Suprapubic skin (tissue), 4 donors: Measurements from ENCODE around the gene PKIB. TPM values are rescaled to one million over a fixed set of nuclear protein-coding genes. Genes with fewer than 3 reads are reported as not detected.
"Not testable (repeated sequence)": the region's sequence is repeated elsewhere in the genome, so short reads cannot be mapped to it uniquely, and the experiment has no call there.

Experiments
- DNase-seq, 2 donors: peaks; one replicate each; pipeline ENCODE4 v3.0.0-alpha.2; 2019; ENCODE audit warnings: low spot score in 2 of 2
- H3K27ac ChIP-seq: fragments of 200-600 bp; sonication (generic); one replicate; pipeline ENCODE4 v1.5.1; 2019
- H3K27me3 ChIP-seq: fragments of 200-600 bp; sonication (generic); one replicate; pipeline ENCODE4 v1.5.1; 2019
- H3K36me3 ChIP-seq: fragments of 200-600 bp; sonication (generic); one replicate; pipeline ENCODE4 v1.5.1; 2019
- H3K4me1 ChIP-seq: fragments of 200-600 bp; sonication (generic); one replicate; pipeline ENCODE4 v1.5.1; 2019
- H3K4me3 ChIP-seq: fragments of 200-600 bp; sonication (generic); one replicate; pipeline ENCODE4 v1.5.1; 2019; ENCODE audit warnings: mild to moderate bottlenecking
- H3K9me3 ChIP-seq: fragments of 200-600 bp; sonication (generic); one replicate; pipeline ENCODE4 v1.5.1; 2019
- CTCF ChIP-seq, 2 donors: fragments of 200-600 bp in 1 of 2; fragments of 450-650 bp in 1 of 2; sonication (generic) in 1 of 2; IDR thresholded peaks; one replicate each; pipeline ENCODE4 v1.5.1; 2016 to 2019; ENCODE audit warnings: antibody characterized with exemption in 2 of 2, mild to moderate bottlenecking in 1 of 2, moderate library complexity in 1 of 2
- EP300 ChIP-seq: sonication (generic); formaldehyde crosslinking; IDR thresholded peaks from one replicate; pipeline ENCODE4 v1.6.1; 2017; ENCODE audit warnings: antibody characterized with exemption
- POLR2A ChIP-seq, 2 donors: fragments of 450-650 bp; IDR thresholded peaks; one replicate each; pipeline ENCODE4 v1.6.1; 2017; ENCODE audit warnings: antibody characterized with exemption in 2 of 2, mild to moderate bottlenecking in 2 of 2, moderate library complexity in 2 of 2
- POLR2AphosphoS5 ChIP-seq, 3 donors: sonication (generic); formaldehyde crosslinking; IDR thresholded peaks; one replicate each; pipeline ENCODE4 v1.6.1; 2017; ENCODE audit warnings: antibody characterized with exemption in 3 of 3
- WGBS: methylation state at CpG from one replicate; pipeline ENCODE4 v1.1.5; 2018; 5-methylcytosine and 5-hydroxymethylcytosine counted together
- total RNA-seq, 4 donors: library from RNA; depleted of rRNA; stranded (reverse); fragments of >200 nt; gene quantifications; one replicate each; pipeline ENCODE4 v1.1.0, GENCODE V29; 2016

Gene PKIB
- total RNA-seq, 4 donors from 2014 or later: 6.4 to 12.0 (median 8.2) TPM

- TF ChIP-seq CTCF (IDR thresholded peaks at IDR 0.05) (no peak), POLR2A (IDR thresholded peaks at IDR 0.05) (no peak), EP300 (no peak), POLR2AphosphoS5 (IDR thresholded peaks at IDR 0.05) (no peak)
- Histone ChIP-seq H3K27me3 (no peaks in the 10 kb centered on the region), H3K4me3 (no peak overlapping the region), H3K27ac (no peak overlapping the region), H3K36me3 (no peaks in the 10 kb centered on the region), H3K9me3 (no peaks in the 10 kb centered on the region), H3K4me1 (no peaks in the 10 kb centered on the region)
- DNase-seq: no peak
These were observed 13.1 kb downstream of the PKIB start for GRCh38 chr6:122623279-122623678.

GRCh38 chr6:122624853-122625252 lies 14.6 kb downstream of the PKIB start:
- 93% methylated on average over 2 of the region's 2 CpGs for WGBS
- H3K4me1 ChIP-seq: no peaks in the 10 kb centered on the region
- no peaks in the 10 kb centered on the region for H3K36me3 ChIP-seq
- no peaks in the 10 kb centered on the region for H3K27me3 ChIP-seq
- no peak for DNase-seq
- no peak overlapping the region for H3K4me3 ChIP-seq
- H3K27ac ChIP-seq: no peak overlapping the region
- H3K9me3 ChIP-seq: no peaks in the 10 kb centered on the region
- TF ChIP-seq POLR2AphosphoS5 (IDR thresholded peaks at IDR 0.05) (no peak), CTCF (IDR thresholded peaks at IDR 0.05) (no peak), POLR2A (IDR thresholded peaks at IDR 0.05) (no peak), EP300 (no peak)

GRCh38 chr6:122628714-122629113 lies 18.5 kb downstream of the PKIB start:
- no peak for TF ChIP-seq CTCF (IDR thresholded peaks at IDR 0.05)
- no peak for TF ChIP-seq POLR2A (IDR thresholded peaks at IDR 0.05)
- no peaks in the 10 kb centered on the region for H3K4me1 ChIP-seq
- no peaks in the 10 kb centered on the region for H3K9me3 ChIP-seq
- no peak overlapping the region for H3K27ac ChIP-seq
- H3K4me3 ChIP-seq: no peak overlapping the region
- 82% methylated on average over 1 of the region's 1 CpG for WGBS
- DNase-seq: no peak
- no peaks in the 10 kb centered on the region for H3K36me3 ChIP-seq
- no peaks in the 10 kb centered on the region for H3K27me3 ChIP-seq

GRCh38 chr6:122631571-122632249 lies 21.5 kb downstream of the PKIB start:
- Histone ChIP-seq H3K36me3 (no peaks in the 10 kb centered on the region), H3K9me3 (no peaks in the 10 kb centered on the region), H3K4me3 (no peak overlapping the region), H3K4me1 (no peaks in the 10 kb centered on the region), H3K27me3 (no peaks in the 10 kb centered on the region), H3K27ac (no peak overlapping the region)
- WGBS: 47% methylated on average over 3 of the region's 3 CpGs
- DNase-seq: no peak
- no peak for TF ChIP-seq EP300

- TF ChIP-seq EP300 (no peak), CTCF (IDR thresholded peaks at IDR 0.05) (no peak), POLR2AphosphoS5 (IDR thresholded peaks at IDR 0.05) (no peak), POLR2A (IDR thresholded peaks at IDR 0.05) (no peak)
- DNase-seq: no peak
- no peak overlapping the region for H3K27ac ChIP-seq
- WGBS: 51% methylated on average over 5 of the region's 5 CpGs
- H3K27me3 ChIP-seq: no peaks in the 10 kb centered on the region
- H3K4me3 ChIP-seq: no peak overlapping the region
- H3K4me1 ChIP-seq: peaks cover 3% of the 10 kb centered on the region
- H3K9me3 ChIP-seq: no peaks in the 10 kb centered on the region
- H3K36me3 ChIP-seq: no peaks in the 10 kb centered on the region
These were observed 30.2 kb downstream of the PKIB start for GRCh38 chr6:122640366-122640765.

- WGBS: 58% methylated on average over 3 of the region's 3 CpGs
- H3K27ac ChIP-seq: no peak overlapping the region
- no peaks in the 10 kb centered on the region for H3K36me3 ChIP-seq
- no peak for DNase-seq
- H3K4me3 ChIP-seq: no peak overlapping the region
- H3K27me3 ChIP-seq: no peaks in the 10 kb centered on the region
- H3K4me1 ChIP-seq: peaks cover 3% of the 10 kb centered on the region
- H3K9me3 ChIP-seq: no peaks in the 10 kb centered on the region
- TF ChIP-seq POLR2A (IDR thresholded peaks at IDR 0.05) (no peak), POLR2AphosphoS5 (IDR thresholded peaks at IDR 0.05) (no peak), CTCF (IDR thresholded peaks at IDR 0.05) (no peak), EP300 (no peak)
These were observed 31.6 kb downstream of the PKIB start for GRCh38 chr6:122641819-122642218.

GRCh38 chr6:122642604-122643003 lies 32.4 kb downstream of the PKIB start:
- H3K27ac ChIP-seq, H3K4me1 ChIP-seq, H3K4me3 ChIP-seq, H3K36me3 ChIP-seq, DNase-seq, H3K9me3 ChIP-seq, H3K27me3 ChIP-seq: not testable (repeated sequence)
- 63% methylated on average over 1 of the region's 1 CpG for WGBS
